Body of pancreas (tissue), 4 donors: Measurements from ENCODE around the gene USP21. TPM values are rescaled to one million over a fixed set of nuclear protein-coding genes. Genes with fewer than 3 reads are reported as not detected.

Experiments
- ATAC-seq: fragments of 150-250 bp; one replicate; pipeline ENCODE4 v1.9.1; 2016
- DNase-seq, 4 donors: peaks; one replicate each; pipeline ENCODE4 v3.0.0-alpha.2; 2019
- H3K27ac ChIP-seq, 4 donors: fragments of 200-600 bp; sonication (generic); 1 replicate in 3 of 4; 2 replicates in 1 of 4; pipeline versions ENCODE4 v1.5.1 to v1.6.1; 2016 to 2019; ENCODE audit warnings: mild to moderate bottlenecking in 1 of 4, mixed read lengths in 1 of 4, moderate library complexity in 1 of 4
- H3K27me3 ChIP-seq, 2 donors: fragments of 200-600 bp; sonication (generic); one replicate each; pipeline ENCODE4 v1.6.0; 2016; ENCODE audit warnings: mild to moderate bottlenecking in 1 of 2
- H3K36me3 ChIP-seq, 2 donors: fragments of 200-600 bp; sonication (generic); replicated peaks in 1 of 2; 2 replicates each; pipeline ENCODE4 v1.5.1; 2016; ENCODE audit warnings: low read depth in 2 of 2; ENCODE audit not compliant: insufficient read depth in 1 of 2
- H3K4me1 ChIP-seq: fragments of 200-600 bp; sonication (generic); one replicate; pipeline ENCODE4 v1.6.0; 2016
- H3K4me3 ChIP-seq, 2 donors: fragments of 200-600 bp; sonication (generic); 1 replicate in 1 of 2; 2 replicates in 1 of 2; pipeline ENCODE4 v1.5.1; 2016 to 2019
- H3K9me3 ChIP-seq, 3 donors: fragments of 200-600 bp; sonication (generic); 1 replicate in 2 of 3; 2 replicates in 1 of 3; pipeline ENCODE4 v1.5.1; 2016
- CTCF ChIP-seq, 7 experiments: fragments of 450-650 bp in 4 of 7; fragments of 200-600 bp in 3 of 7; sonication (generic) in 3 of 7; IDR thresholded peaks; one replicate each; pipeline ENCODE4 v1.5.1; 2016 to 2019; ENCODE audit warnings: antibody characterized with exemption in 7 of 7
- POLR2A ChIP-seq, 3 donors: fragments of 450-650 bp; IDR thresholded peaks; one replicate each; pipeline ENCODE4 v1.6.1; 2016; ENCODE audit warnings: antibody characterized with exemption in 3 of 3, mild to moderate bottlenecking in 2 of 3
- WGBS, 2 donors: methylation state at CpG; one replicate each; pipeline ENCODE4 v1.1.5; 2017; 5-methylcytosine and 5-hydroxymethylcytosine counted together
- intact Hi-C: fragments of 100-400 bp; cut with DNase I; formaldehyde crosslinking; loops from one replicate; pipeline ENCODE4 v1.15.1; 2023
- total RNA-seq, 2 donors: library from RNA; depleted of rRNA; stranded (reverse); fragments of >200 nt; gene quantifications; one replicate each; pipeline ENCODE4 v1.1.0, GENCODE V29; 2016

Gene USP21
- total RNA-seq, 2 donors from 2014 or later: 17.8 to 21.0 TPM

- intact Hi-C loops: no loop called here
- H3K4me1 ChIP-seq: peaks cover 61% of the 10 kb centered on the region
- H3K4me3 ChIP-seq: no peak overlapping the region
- H3K36me3 ChIP-seq: peaks cover 4 to 22% of the 10 kb centered on the region in 2 donors
- peak; percentile 68 for ATAC-seq
- no peaks in the 10 kb centered on the region for H3K27me3 ChIP-seq
- no peak for TF ChIP-seq POLR2A (IDR thresholded peaks at IDR 0.05)
- TF ChIP-seq CTCF (IDR thresholded peaks at IDR 0.05): peak in 6 of 7 experiments; percentile 7 to 59 (median 52)
- WGBS, 2 donors: 9 to 18% methylated on average over 9 to 10 of the region's 10 CpGs
- H3K9me3 ChIP-seq: no peaks in the 10 kb centered on the region
- H3K27ac ChIP-seq: peak overlapping the region; percentile 82 to 96 (median 90)
- DNase-seq: peak; percentile 61 to 81 (median 72)
Observed at GRCh38 chr1:161119092-161119903, 40.0 kb upstream of the USP21 start.

- Histone ChIP-seq H3K9me3 (no peaks in the 10 kb centered on the region), H3K27me3 (no peaks in the 10 kb centered on the region), H3K4me3 (no peak overlapping the region), H3K27ac (peak overlapping the region in 2 of 4 donors; percentile 89 to 96), H3K36me3 (peaks cover 4 to 27% of the 10 kb centered on the region in 2 donors), H3K4me1 (peaks cover 43% of the 10 kb centered on the region)
- 92 to 93% methylated on average over 3 of the region's 3 CpGs for WGBS, 2 donors
- intact Hi-C loops: no loop called here
- ATAC-seq: no peak
- TF ChIP-seq POLR2A (IDR thresholded peaks at IDR 0.05): no peak
- TF ChIP-seq CTCF (IDR thresholded peaks at IDR 0.05): no peak
- no peak for DNase-seq
Observed at GRCh38 chr1:161121042-161121650, 38.2 kb upstream of the USP21 start.

DNA sequence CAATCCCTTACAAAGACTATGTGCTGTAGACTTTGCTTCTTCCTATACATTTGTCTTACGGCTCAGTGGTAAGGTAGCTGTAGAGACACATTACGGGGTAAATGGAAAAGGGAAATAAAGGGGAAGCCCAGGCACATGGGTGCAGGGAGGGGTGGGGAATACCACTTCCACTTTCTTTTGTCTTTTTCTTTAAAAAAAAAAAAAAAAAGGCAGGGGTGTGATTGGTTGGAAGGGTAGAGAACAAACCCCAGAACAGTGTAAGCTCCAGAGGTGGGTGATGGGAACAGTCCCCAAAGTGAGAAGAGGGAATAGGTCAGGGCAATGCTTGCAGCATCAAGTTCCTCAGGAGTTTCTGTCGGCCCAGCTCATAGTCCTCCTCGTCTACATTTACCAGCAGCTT lies 37.5 kb upstream of the USP21 start:
- WGBS, 2 donors: 67 to 69% methylated on average over 4 of the region's 4 CpGs
- intact Hi-C loops: no loop called here
- Histone ChIP-seq H3K36me3 (peaks cover 4 to 27% of the 10 kb centered on the region in 2 donors), H3K9me3 (no peaks in the 10 kb centered on the region), H3K4me3 (no peak overlapping the region), H3K27ac (no peak overlapping the region), H3K27me3 (no peaks in the 10 kb centered on the region), H3K4me1 (peaks cover 36% of the 10 kb centered on the region)
- no peak for DNase-seq
- ATAC-seq: no peak
- no peak for TF ChIP-seq POLR2A (IDR thresholded peaks at IDR 0.05)
- TF ChIP-seq CTCF (IDR thresholded peaks at IDR 0.05): no peak

GRCh38 chr1:161122967-161123366 lies 36.3 kb upstream of the USP21 start:
- TF ChIP-seq CTCF (IDR thresholded peaks at IDR 0.05): no peak
- no peak for TF ChIP-seq POLR2A (IDR thresholded peaks at IDR 0.05)
- DNase-seq: no peak
- H3K27me3 ChIP-seq: no peaks in the 10 kb centered on the region
- H3K27ac ChIP-seq: no peak overlapping the region
- H3K4me1 ChIP-seq: peaks cover 33% of the 10 kb centered on the region
- ATAC-seq: no peak
- intact Hi-C loops: no loop called here
- peaks cover 4 to 27% of the 10 kb centered on the region in 2 donors for H3K36me3 ChIP-seq
- no peaks in the 10 kb centered on the region for H3K9me3 ChIP-seq
- 85 to 92% methylated on average over 6 of the region's 6 CpGs for WGBS, 2 donors
- H3K4me3 ChIP-seq: no peak overlapping the region
